ENCODE data around the gene SPECC1. TPM values are rescaled to one million over a fixed set of nuclear protein-coding genes. Genes with fewer than 3 reads are reported as not detected.

Gene SPECC1
- total RNA-seq, 1 donor from 2014 or later: 26.9 TPM

DNA sequence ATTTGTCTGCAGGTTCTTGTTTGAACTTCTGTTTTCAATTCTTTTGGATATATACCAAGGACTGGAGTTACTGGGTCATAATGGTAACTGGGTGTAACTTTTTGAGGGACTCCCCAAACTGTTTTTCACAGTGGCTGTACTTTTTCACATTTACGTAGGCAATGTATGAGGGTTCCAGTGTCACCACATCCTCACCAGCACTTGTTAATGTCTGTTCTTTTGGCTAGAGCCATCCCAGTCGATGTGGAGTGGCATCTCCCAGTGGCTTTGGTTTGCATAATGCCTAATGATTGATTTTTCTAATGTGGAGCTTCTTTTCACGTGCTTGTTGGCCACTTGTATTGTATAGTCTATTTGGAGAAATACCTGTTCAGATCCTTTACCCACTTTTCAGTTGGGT lies 59.3 kb downstream of the SPECC1 start:
- H3K36me3 ChIP-seq: no peaks in the 10 kb centered on the region

DNA sequence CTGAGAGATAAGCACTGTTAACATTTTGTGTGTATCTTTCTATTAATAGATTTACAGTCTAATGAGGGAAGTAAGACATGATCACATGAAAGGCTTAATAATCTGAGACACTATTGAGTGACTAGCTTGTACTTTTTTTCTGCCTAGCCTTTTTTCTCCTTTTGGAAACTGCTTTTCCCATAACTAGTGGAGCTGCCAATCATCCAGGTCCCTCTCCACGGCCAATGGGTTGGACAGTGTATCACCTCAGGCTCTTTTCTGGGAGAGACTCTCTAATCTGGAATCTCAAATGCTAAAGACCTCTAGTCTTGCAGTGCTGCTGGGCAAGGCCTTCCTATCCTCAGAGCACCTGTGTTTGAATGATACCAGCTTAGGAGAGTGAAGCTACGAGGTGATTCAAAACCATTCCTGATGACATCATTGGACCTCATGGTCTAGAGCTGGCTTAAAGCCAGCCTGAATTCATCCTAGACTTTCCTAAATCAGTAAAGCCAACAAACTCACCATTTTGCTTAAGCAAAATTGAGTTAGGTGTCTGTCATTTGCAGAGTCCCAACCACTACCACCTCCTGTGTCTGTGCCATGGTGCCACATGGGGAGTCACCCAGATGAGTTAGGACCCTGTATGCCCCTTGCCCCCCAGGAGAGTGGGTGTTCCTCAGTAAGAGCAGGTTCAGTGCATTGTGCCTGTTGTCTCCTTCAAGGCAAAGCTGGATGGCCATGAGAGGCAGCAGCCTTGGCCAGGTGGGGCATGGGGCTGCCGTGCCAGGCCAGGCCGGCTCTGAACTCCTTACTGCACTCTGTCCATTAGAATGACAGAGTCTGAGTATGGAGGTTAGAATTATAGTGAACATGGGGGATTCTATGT lies 62.9 kb downstream of the SPECC1 start:
- intact Hi-C loops (cut with DNase I): no loop called here
- DNase-seq (no peak), ATAC-seq (no peak)
- no peaks in the 10 kb centered on the region for H3K36me3 ChIP-seq
- TF ChIP-seq, protein P1, sequence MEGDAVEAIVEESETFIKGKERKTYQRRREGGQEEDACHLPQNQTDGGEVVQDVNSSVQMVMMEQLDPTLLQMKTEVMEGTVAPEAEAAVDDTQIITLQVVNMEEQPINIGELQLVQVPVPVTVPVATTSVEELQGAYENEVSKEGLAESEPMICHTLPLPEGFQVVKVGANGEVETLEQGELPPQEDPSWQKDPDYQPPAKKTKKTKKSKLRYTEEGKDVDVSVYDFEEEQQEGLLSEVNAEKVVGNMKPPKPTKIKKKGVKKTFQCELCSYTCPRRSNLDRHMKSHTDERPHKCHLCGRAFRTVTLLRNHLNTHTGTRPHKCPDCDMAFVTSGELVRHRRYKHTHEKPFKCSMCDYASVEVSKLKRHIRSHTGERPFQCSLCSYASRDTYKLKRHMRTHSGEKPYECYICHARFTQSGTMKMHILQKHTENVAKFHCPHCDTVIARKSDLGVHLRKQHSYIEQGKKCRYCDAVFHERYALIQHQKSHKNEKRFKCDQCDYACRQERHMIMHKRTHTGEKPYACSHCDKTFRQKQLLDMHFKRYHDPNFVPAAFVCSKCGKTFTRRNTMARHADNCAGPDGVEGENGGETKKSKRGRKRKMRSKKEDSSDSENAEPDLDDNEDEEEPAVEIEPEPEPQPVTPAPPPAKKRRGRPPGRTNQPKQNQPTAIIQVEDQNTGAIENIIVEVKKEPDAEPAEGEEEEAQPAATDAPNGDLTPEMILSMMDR (IDR thresholded peaks at IDR 0.05): no peak
- no peaks in the 10 kb centered on the region for H3K27me3 ChIP-seq (ENCODE audit: low read depth)
- H3K4me1 ChIP-seq: peaks cover 23% of the 10 kb centered on the region
- H3K4me3 ChIP-seq: no peak overlapping the region
- H3K9me3 ChIP-seq: no peaks in the 10 kb centered on the region
- no peak overlapping the region for H3K27ac ChIP-seq

More for the DNA sequence above, 59.3 kb downstream of the SPECC1 start:
- Histone ChIP-seq H3K27me3 (ENCODE audit: low read depth) (no peaks in the 10 kb centered on the region), H3K9me3 (no peaks in the 10 kb centered on the region), H3K27ac (no peak overlapping the region), H3K4me1 (peaks cover 31% of the 10 kb centered on the region), H3K4me3 (no peak overlapping the region)
- intact Hi-C loops (cut with DNase I): no loop called here
- TF ChIP-seq, protein P1 (IDR thresholded peaks at IDR 0.05): no peak
- ATAC-seq: no peak
- no peak for DNase-seq

DNA sequence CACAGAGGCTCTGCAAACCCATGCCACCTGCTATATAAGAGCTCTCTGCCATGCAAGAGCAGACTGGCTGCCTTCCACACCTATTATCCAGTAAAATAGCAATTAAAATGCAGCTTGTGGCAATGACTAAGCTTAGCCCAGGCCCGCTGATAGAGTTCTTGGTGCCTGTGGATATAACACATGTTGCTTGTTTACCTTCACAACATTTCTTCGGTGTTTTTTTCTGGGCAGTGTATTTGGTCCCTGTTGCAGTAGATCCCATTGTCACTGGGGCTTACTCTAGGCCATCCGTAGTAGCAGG lies 63.5 kb downstream of the SPECC1 start:
- H3K27me3 ChIP-seq (ENCODE audit: low read depth): no peaks in the 10 kb centered on the region
- no peaks in the 10 kb centered on the region for H3K9me3 ChIP-seq
- no peaks in the 10 kb centered on the region for H3K36me3 ChIP-seq
- ATAC-seq: no peak
- H3K27ac ChIP-seq: no peak overlapping the region
- TF ChIP-seq, protein P1 (IDR thresholded peaks at IDR 0.05): no peak
- DNase-seq: no peak
- intact Hi-C loops (cut with DNase I): no loop called here
- H3K4me3 ChIP-seq: no peak overlapping the region
- H3K4me1 ChIP-seq: peaks cover 23% of the 10 kb centered on the region

DNA sequence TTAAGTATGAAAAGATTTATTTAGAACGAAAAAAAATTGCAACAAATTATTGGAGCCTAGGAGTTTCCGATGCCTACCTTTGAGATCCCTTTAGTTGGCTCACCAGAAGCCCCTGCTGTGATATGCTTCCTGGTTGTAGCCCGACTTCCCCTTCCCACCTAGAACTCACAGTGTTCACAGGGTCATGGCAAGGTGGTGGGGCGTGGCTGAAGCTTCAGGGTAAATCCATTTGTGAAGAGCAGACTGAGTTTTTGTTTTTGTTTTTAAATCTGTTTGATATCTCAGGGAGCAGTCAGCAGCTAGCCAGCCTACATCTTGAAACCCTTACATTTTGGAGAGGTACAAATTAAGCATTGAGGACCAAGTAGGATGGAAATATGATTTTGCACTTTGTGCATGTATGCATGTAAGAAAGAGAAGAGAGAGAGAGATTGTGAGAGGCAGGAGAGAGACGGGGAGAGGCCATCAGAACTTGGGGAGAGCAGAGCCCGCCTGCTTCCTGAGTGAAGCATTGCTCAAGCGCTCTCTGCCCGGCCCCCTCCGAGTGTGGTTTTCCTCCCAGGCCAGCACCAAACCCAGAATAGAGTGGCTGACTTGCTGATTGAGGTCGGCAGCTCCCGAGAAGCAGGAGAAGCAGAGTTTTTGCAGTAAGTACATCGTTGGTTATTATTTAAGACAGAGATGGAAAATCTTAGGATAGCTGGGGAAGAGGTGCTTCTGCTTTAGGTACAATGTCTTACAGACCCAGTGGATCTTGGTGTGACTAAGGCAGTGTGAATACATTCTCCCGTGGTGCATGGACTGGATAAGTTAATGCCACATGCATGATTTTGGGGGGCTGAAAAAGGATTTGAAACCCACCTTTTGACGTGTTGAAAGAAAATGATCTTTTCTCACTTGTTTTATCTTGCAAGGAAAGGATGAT lies 64.2 kb downstream of the SPECC1 start:
- peak overlapping the region; percentile 54 for H3K27ac ChIP-seq
- ATAC-seq (peak; percentile 67 to 79), DNase-seq (peak; percentile 67)
- H3K4me1 ChIP-seq: peaks cover 23% of the 10 kb centered on the region
- H3K9me3 ChIP-seq: no peaks in the 10 kb centered on the region
- TF ChIP-seq, protein P1 (IDR thresholded peaks at IDR 0.05): no peak
- H3K4me3 ChIP-seq: peak overlapping the region; percentile 44
- intact Hi-C loops (cut with DNase I): no loop called here
- no peaks in the 10 kb centered on the region for H3K27me3 ChIP-seq (ENCODE audit: low read depth)
- H3K36me3 ChIP-seq: no peaks in the 10 kb centered on the region

DNA sequence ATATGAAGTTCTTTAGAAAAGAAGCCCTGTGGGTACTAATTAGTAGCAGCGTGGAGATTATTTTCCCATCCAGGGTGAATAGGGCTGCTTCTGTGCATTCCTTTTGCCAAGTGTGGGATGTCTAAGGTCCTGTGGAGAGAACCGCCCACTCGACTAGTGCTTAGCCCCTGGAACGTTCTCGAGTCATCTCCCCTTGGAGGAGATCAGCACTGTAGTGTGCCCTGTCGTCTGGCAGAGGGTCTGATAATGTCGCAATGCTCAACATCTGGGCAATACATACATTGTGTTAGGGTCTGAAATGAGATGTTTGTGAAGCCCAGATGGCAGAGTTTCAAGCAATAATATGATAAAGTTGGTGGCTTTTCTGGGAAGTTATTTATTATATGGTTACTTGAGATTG lies 64.8 kb downstream of the SPECC1 start:
- H3K36me3 ChIP-seq: no peaks in the 10 kb centered on the region
- no peaks in the 10 kb centered on the region for H3K9me3 ChIP-seq
- H3K27me3 ChIP-seq (ENCODE audit: low read depth): no peaks in the 10 kb centered on the region
- peaks cover 23% of the 10 kb centered on the region for H3K4me1 ChIP-seq
- DNase-seq (no peak), ATAC-seq (peak in 1 of 2 donors; percentile 29)
- intact Hi-C loops (cut with DNase I): no loop called here
- peak overlapping the region; percentile 44 for H3K4me3 ChIP-seq
- TF ChIP-seq, protein P1 (IDR thresholded peaks at IDR 0.05): no peak
- H3K27ac ChIP-seq: peak overlapping the region; percentile 54

Data from lower lobe of right lung (tissue), 2 donors.